Activated T-helper 1 cell treated with anti-CD3 and anti-CD28 coated beads, Interleukin-12 subunit alpha, Interleukin-12 subunit beta, Interleukin-2, Interleukin-4 antibody, amounts not matched to agents 30 ng/mL and 10 ng/mL and 1 ng/mL, durations not matched to agents 14 hours and 24 hours and 36 hours (primary cell): ENCODE measurements around the gene LTBP1. TPM values are rescaled to one million over a fixed set of nuclear protein-coding genes. Genes with fewer than 3 reads are reported as not detected.

Source experiments
- DNase-seq: peaks from one replicate; pipeline ENCODE4 v3.0.0; 2021; ENCODE audit warnings: low spot score
- H3K27ac Mint-ChIP-seq: one replicate; pipeline ENCODE4 v1.8.0; 2021; ENCODE audit warnings: mild to moderate bottlenecking, mixed read lengths
- H3K27me3 Mint-ChIP-seq: one replicate; pipeline ENCODE4 v1.8.0; 2022; ENCODE audit warnings: mild to moderate bottlenecking, moderate library complexity, mixed read lengths; ENCODE audit not compliant: insufficient read depth
- H3K36me3 Mint-ChIP-seq: one replicate; pipeline ENCODE4 v1.8.0; 2021; ENCODE audit warnings: low read depth, mixed read lengths
- H3K4me1 Mint-ChIP-seq: one replicate; pipeline ENCODE4 v1.8.0; 2021; ENCODE audit warnings: low read depth, mixed read lengths
- H3K4me3 Mint-ChIP-seq: one replicate; pipeline ENCODE4 v1.8.0; 2021; ENCODE audit warnings: mild to moderate bottlenecking, moderate library complexity, mixed read lengths
- H3K9me3 Mint-ChIP-seq: one replicate; pipeline ENCODE4 v1.8.0; 2021; ENCODE audit warnings: mixed read lengths
- intact Hi-C: fragments of 100-400 bp; cut with micrococcal nuclease; formaldehyde crosslinking; loops from one replicate; pipeline ENCODE4 v1.15.1; 2024
- total RNA-seq: library from RNA; stranded (reverse); gene quantifications from 2 replicates; pipeline ENCODE4 v1.2.3, GENCODE V29; 2022

Gene LTBP1
- total RNA-seq, 1 donor from 2014 or later, result 0.26 TPM

DNA sequence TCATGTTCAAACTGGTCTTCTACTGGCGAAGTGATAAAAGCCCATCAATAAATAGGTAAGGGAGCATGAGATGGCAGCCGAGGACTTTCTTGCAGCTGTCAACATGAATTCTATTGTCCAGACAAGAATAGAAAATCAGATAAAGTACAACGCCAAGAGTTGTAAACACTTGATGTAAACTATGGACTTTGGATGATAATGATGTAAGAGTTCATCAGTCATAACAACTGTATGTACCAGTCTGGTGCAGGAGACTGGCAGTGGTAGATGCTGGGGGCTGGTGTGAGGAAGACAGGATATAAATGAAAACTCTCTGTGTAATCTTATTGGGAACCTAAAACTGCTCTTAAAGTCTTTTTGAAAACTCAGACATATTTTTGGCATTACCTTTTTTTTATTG, 373.8 kb downstream of the LTBP1 start:
- peaks cover 25% of the 10 kb centered on the region for H3K4me1 Mint-ChIP-seq
- DNase-seq, result no peak
- intact Hi-C loops, result loop anchor here (2.0 to 5.0 kb wide), 5 partner anchors 156 to 1998 kb away; partner anchors contain the start of genes LTBP1, RASGRP3 and TTC27
- no peaks in the 10 kb centered on the region for H3K9me3 Mint-ChIP-seq
- no peaks in the 10 kb centered on the region for H3K36me3 Mint-ChIP-seq
- peak overlapping the region; percentile 24 for H3K27ac Mint-ChIP-seq
- H3K4me3 Mint-ChIP-seq, result no peak overlapping the region
- peaks cover 3% of the 10 kb centered on the region for H3K27me3 Mint-ChIP-seq

DNA sequence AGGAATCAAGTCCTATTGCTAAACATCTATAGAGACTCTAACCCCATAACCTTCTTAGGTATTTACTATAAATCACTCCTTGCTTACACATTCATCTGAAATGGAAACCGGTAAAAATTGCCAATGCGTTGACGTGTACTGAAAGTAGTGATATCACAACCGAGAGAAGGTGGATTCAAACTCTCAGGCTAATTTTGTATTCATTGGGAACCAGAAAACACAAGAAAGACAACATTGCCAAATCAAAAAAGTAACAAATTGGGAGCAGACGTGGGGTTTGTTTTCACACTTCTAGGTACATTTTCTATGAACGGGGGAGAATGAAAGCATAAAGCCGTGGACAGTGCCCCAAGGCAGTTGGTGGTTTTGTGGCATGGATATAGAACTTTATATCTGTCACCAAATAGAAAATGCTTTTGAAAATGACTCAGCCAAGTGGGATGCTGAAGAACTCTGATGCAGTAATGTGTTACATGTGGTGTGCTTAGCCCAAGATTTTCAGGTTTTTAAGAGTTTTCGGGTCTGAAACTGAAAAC, 374.6 kb downstream of the LTBP1 start:
- Mint-ChIP-seq H3K27me3 (peaks cover 3% of the 10 kb centered on the region), H3K27ac (peak overlapping the region; percentile 75), H3K9me3 (no peaks in the 10 kb centered on the region), H3K4me1 (peaks cover 25% of the 10 kb centered on the region), H3K4me3 (peak overlapping the region; percentile 41), H3K36me3 (no peaks in the 10 kb centered on the region)
- intact Hi-C loops, result loop anchor here (1.0 to 5.0 kb wide), 8 partner anchors 49 to 1999 kb away; partner anchors contain the start of genes FAM98A, LTBP1, RASGRP3 and TTC27
- peak; percentile 11 for DNase-seq

DNA sequence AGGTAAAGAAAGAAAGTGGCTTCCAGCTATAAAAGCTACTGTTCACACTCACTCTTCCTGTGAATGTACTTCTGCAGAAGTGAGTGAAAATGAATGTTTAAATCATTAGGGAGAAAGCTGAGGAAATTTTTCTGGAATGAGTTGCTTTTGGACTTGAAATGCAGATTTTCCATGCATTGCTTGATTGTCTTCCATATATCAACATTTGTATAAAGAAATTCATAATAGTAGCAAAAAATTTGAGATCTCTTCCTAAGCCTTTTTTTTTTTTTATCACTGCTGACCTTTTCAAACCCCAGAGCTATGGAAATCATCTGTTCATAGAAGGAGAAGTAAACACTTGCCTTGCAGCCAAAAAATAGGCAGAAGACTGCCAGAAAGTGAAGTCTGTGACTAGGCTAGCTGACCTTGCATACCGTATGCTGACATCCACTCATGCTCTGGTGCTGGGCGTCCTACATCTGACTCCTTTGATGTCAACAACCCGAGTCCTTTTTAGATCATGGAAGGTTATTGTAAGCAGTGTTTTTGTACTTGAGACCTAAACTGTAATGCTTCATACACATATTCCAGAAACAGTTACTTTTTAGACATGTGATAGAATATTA, 375.2 kb downstream of the LTBP1 start:
- intact Hi-C loops, result loop anchor here (1.0 to 5.0 kb wide), 8 partner anchors 50 to 2000 kb away; partner anchors contain the start of genes FAM98A, LTBP1, RASGRP3 and TTC27

DNA sequence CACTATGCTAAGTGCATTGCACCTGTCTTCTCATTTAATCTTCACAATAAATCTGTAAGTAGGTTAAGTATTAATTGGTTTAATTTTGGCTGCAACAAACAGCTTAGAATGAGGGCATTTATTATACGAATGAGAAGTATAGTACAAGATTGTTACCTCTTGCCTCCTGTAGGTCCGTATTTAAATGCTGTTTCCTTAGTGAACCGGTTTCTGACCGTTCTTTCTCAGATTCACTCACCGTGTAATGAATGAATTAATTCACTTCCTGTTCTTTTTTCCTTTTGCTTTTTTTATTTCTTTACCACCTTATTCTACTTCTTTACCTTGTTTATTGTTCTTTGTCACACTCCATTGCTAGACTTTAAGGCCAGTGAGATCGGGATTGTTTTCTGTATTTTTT, 375.9 kb downstream of the LTBP1 start:
- Mint-ChIP-seq H3K27me3 (peaks cover 3% of the 10 kb centered on the region), H3K36me3 (no peaks in the 10 kb centered on the region), H3K4me3 (no peak overlapping the region), H3K9me3 (no peaks in the 10 kb centered on the region), H3K4me1 (peaks cover 25% of the 10 kb centered on the region), H3K27ac (no peak overlapping the region)
- intact Hi-C loops, result loop anchor here (5.0 kb wide), 4 partner anchors 260 to 2000 kb away; partner anchors contain the start of genes LTBP1 and TTC27
- no peak for DNase-seq

More for the DNA sequence above, 375.2 kb downstream of the LTBP1 start:
- Mint-ChIP-seq H3K9me3 (no peaks in the 10 kb centered on the region), H3K27ac (peak overlapping the region; percentile 75), H3K4me1 (peaks cover 25% of the 10 kb centered on the region), H3K36me3 (no peaks in the 10 kb centered on the region), H3K4me3 (peak overlapping the region; percentile 41), H3K27me3 (peaks cover 3% of the 10 kb centered on the region)
- no peak for DNase-seq

DNA sequence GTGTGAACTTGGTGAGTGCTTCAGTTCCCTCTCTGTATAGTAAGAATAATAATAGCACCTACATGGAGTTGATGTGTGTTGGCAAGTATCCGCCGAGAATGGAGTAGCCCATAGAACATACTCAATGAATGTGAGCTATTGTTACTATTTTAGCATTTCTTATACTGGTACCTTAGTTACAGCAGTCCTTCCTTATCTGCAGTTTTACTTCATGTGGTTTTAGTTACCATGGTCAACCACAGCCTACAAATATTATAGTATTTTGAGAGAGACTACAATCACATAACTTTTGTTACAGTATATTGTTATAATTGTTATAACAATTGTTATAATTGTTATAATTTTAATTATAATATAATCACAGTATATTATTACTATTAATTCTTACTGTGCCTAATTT, 377.2 kb downstream of the LTBP1 start:
- intact Hi-C loops, result loop anchor here (5.0 kb wide), 4 partner anchors 258 to 2002 kb away; partner anchors contain the start of genes LTBP1 and TTC27
- Mint-ChIP-seq H3K9me3 (no peaks in the 10 kb centered on the region), H3K4me3 (no peak overlapping the region), H3K27me3 (peaks cover 3% of the 10 kb centered on the region), H3K27ac (no peak overlapping the region), H3K4me1 (peaks cover 25% of the 10 kb centered on the region), H3K36me3 (no peaks in the 10 kb centered on the region)
- DNase-seq, result no peak

DNA sequence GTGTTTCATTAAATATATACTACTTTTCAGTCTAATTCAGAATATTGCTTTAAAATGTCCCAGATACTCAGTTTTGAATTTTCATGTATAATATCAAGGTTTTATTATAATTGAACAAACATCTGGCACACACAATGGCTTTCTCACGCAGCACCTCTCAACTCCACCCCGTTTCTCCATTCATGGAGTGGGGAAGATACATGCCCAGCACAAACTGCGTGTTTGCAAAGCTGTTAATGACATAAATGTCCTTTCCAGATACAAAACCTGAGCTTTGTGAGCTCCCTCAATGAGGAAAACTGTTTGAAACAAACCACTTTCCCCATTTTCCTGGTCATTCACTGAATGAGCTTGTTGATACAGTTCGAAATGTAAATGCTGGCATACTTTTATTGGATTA, 379.3 kb downstream of the LTBP1 start:
- no peak overlapping the region for H3K4me3 Mint-ChIP-seq
- H3K4me1 Mint-ChIP-seq, result peaks cover 17% of the 10 kb centered on the region
- H3K27me3 Mint-ChIP-seq, result peaks cover 2% of the 10 kb centered on the region
- no peaks in the 10 kb centered on the region for H3K9me3 Mint-ChIP-seq
- intact Hi-C loops, result no loop called here
- DNase-seq, result no peak
- no peaks in the 10 kb centered on the region for H3K36me3 Mint-ChIP-seq
- H3K27ac Mint-ChIP-seq, result no peak overlapping the region

DNA sequence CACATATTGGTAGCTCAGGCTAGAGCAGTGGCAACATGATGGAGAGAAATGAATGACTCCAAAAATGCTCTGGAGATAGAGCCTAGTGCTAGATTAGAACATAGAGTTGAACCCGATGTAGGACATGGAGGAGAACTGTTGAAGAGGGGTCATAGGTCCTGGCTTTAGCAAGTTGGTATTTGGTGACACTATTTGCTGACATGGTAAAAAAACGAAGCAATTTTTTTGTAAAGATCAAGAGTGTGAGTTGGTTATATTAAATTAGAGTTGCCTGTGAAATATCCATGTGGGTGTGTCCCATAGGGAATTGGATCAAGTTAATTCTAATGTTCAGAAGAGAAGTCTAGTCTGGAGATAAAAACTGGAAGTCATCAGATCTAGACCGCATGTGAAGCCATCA, 386.7 kb downstream of the LTBP1 start:
- peaks cover 5% of the 10 kb centered on the region for H3K27me3 Mint-ChIP-seq
- no peaks in the 10 kb centered on the region for H3K36me3 Mint-ChIP-seq
- H3K27ac Mint-ChIP-seq, result no peak overlapping the region
- intact Hi-C loops, result no loop called here
- H3K4me3 Mint-ChIP-seq, result no peak overlapping the region
- no peak for DNase-seq
- no peaks in the 10 kb centered on the region for H3K4me1 Mint-ChIP-seq
- no peaks in the 10 kb centered on the region for H3K9me3 Mint-ChIP-seq

DNA sequence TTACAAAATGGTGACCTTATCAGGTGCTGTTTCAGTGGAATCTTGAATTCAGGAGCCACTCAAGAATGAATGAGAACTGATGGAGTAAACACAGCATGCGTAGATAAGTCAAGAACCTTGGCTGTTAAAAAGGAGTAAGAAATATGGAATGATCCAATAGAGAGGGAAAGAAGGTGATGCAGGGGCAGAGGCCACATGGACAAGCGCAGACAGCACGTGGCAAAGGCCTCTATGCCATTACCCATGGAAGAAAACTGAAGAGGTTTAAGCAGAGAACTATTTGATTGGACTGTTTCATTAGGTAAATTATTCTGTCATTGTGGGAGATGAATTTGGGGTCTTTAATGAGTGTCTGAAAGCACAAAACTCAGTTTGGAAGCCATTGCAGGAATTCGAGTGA, 387.3 kb downstream of the LTBP1 start:
- H3K36me3 Mint-ChIP-seq, result no peaks in the 10 kb centered on the region

DNA sequence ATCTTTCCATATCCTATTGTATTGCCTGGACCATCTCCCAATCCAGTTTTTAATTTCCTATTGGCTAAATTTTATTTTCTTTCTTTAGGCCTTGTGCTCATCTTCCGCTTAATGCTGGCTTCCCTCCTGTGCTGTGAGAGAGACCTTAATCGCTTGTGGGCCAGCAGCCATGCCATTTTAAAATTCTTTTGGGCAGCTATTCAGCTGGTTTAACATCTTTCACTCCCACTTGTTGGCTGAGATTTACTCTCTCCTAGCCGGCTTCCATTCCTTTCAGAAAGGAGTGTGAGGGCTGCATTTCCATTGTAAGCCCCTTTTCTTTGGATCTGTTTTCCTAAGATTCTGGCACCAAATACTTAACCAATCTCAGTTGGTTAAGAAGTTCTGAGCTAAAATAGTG, 388.8 kb downstream of the LTBP1 start:
- H3K36me3 Mint-ChIP-seq, result no peaks in the 10 kb centered on the region
- no peak overlapping the region for H3K27ac Mint-ChIP-seq
- intact Hi-C loops, result no loop called here
- no peak for DNase-seq
- H3K9me3 Mint-ChIP-seq, result no peaks in the 10 kb centered on the region
- peaks cover 7% of the 10 kb centered on the region for H3K27me3 Mint-ChIP-seq
- no peak overlapping the region for H3K4me3 Mint-ChIP-seq
- no peaks in the 10 kb centered on the region for H3K4me1 Mint-ChIP-seq

More for the DNA sequence above, 387.3 kb downstream of the LTBP1 start:
- H3K4me3 Mint-ChIP-seq, result no peak overlapping the region
- no peak for DNase-seq
- no peak overlapping the region for H3K27ac Mint-ChIP-seq
- no peaks in the 10 kb centered on the region for H3K4me1 Mint-ChIP-seq
- H3K27me3 Mint-ChIP-seq, result peaks cover 7% of the 10 kb centered on the region
- no peaks in the 10 kb centered on the region for H3K9me3 Mint-ChIP-seq
- intact Hi-C loops, result no loop called here

DNA sequence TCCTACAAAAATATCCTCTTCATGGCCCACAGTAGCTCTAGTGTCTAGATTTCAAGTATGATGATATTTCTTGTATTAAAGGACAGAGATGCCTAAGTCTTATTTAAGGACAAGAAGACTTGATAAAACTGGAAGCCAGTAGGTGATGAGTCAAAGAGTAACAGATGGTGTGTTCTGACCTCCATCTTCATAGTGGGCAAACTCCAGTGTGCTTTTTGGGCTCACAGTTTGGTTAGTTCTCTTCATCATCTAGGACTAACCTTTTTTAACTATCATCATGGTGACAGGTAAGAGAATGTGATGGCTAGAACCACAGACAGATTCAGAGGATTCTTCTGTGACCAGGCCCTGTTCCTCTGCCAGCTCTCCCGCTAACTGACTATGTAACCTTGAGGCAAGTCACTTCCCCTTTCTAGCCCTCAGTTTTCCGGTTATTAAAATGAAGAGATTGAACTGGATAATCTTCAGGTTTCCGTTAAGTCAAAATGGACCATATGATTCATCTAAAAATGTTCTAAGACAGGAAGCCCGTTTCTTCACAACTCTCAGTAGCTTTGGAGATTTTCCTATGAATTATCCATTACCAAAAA, 389.4 kb downstream of the LTBP1 start:
- Mint-ChIP-seq H3K4me3 (no peak overlapping the region), H3K4me1 (no peaks in the 10 kb centered on the region), H3K36me3 (no peaks in the 10 kb centered on the region), H3K9me3 (no peaks in the 10 kb centered on the region), H3K27ac (no peak overlapping the region), H3K27me3 (peaks cover 5% of the 10 kb centered on the region)
- intact Hi-C loops, result no loop called here
- no peak for DNase-seq

DNA sequence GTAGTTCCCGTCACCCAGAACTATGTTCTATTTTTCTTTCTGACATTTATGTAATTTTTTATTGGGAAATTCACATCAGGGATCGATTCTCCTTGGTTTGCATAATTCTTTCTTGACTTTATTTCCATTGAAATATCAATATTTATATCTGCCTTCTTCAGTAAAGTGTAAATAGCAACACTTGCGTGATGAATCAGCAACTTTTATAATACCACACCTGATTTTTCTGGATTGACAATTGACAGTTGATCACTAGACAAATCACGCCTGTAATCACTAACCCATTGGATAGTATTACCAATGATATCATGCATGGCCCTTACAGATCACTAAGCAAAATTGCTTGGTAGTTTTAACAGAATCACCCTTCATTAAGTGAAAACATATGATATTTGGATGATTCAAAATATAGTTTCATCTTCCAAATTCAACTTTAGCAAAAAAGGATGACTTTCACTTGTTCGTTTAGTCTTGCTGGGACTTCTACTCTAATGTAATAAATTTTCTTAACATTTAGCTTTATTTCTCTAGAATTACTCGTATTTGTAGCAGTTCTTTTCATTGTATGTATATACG, 390.7 kb downstream of the LTBP1 start:
- Mint-ChIP-seq H3K27me3 (peaks cover 5% of the 10 kb centered on the region), H3K9me3 (no peaks in the 10 kb centered on the region), H3K36me3 (no peaks in the 10 kb centered on the region), H3K27ac (no peak overlapping the region), H3K4me3 (no peak overlapping the region), H3K4me1 (no peaks in the 10 kb centered on the region)
- intact Hi-C loops, result no loop called here
- DNase-seq, result no peak

DNA sequence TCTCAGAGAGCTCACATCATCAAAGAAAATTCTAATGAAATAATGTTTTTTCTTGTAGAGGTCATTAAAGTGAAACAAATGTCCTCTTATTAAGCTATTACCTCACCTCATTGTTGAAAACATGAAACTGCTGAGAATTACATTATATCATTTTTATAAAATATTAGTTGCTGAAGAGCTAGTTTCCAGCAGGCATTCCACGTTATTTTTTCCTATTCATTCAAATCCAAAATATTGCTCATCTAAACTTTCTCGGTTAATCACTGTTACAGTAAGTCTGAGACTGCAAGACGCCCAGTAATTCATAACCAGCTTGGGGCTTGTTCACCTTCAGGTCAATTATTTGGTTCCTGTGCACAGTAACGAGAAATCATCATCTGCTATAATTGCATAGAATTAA, 391.2 kb downstream of the LTBP1 start:
- no peak overlapping the region for H3K27ac Mint-ChIP-seq
- H3K4me1 Mint-ChIP-seq, result no peaks in the 10 kb centered on the region
- H3K27me3 Mint-ChIP-seq, result peaks cover 5% of the 10 kb centered on the region
- no peak overlapping the region for H3K4me3 Mint-ChIP-seq
- H3K9me3 Mint-ChIP-seq, result no peaks in the 10 kb centered on the region
- H3K36me3 Mint-ChIP-seq, result no peaks in the 10 kb centered on the region
- intact Hi-C loops, result no loop called here
- DNase-seq, result no peak

DNA sequence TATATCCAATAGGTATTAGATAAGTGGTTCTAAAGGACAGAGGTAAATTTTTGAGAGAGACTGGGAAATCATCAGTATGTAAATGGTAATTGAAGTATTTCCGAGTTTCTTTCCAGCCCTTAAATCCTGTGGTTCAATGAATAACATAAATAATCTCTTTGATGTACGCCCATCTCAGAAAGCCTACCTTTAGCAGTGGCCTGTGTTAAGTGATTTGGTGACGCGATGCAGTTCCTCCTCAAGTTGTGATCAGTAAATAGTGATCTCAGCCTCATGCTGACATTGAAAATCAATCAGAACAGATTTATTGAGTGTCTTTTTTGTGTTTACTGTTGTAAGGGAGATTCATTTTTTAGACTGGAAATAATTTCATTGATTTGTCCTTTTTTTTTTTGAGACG, 392.5 kb downstream of the LTBP1 start:
- DNase-seq, result no peak
- H3K4me1 Mint-ChIP-seq, result peaks cover 2% of the 10 kb centered on the region
- intact Hi-C loops, result no loop called here
- H3K9me3 Mint-ChIP-seq, result no peaks in the 10 kb centered on the region
- peaks cover 2% of the 10 kb centered on the region for H3K27me3 Mint-ChIP-seq
- H3K36me3 Mint-ChIP-seq, result no peaks in the 10 kb centered on the region
- no peak overlapping the region for H3K27ac Mint-ChIP-seq
- no peak overlapping the region for H3K4me3 Mint-ChIP-seq
